MM.1S (cell line): Measurements from ENCODE around the gene FOXG1.

Experiments
- DNase-seq: peaks from one replicate; pipeline ENCODE4 v3.0.0-alpha.2; 2015
- H2AFZ ChIP-seq: fragments of 300-600 bp; sonication (generic); 2 replicates; pipeline ENCODE4 v1.6.0; 2016; ENCODE audit warnings: antibody characterized with exemption, low read length
- H3F3A ChIP-seq: fragments of 300-600 bp; sonication (generic); 2 replicates; pipeline ENCODE4 v1.6.1; 2016; ENCODE audit warnings: mild to moderate bottlenecking, antibody characterized with exemption, low read length, moderate library complexity, mixed read lengths; ENCODE audit not compliant: insufficient read depth
- H3K27ac ChIP-seq: fragments of 300-600 bp; sonication (generic); 2 replicates; pipeline ENCODE4 v1.5.1; 2016; ENCODE audit warnings: mild to moderate bottlenecking, low read length
- H3K27me3 ChIP-seq: fragments of 300-600 bp; sonication (generic); replicated peaks from 2 replicates; pipeline ENCODE4 v1.6.0; 2016; ENCODE audit warnings: low read length; ENCODE audit not compliant: insufficient read depth
- H3K36me3 ChIP-seq: fragments of 300-600 bp; sonication (generic); replicated peaks from 2 replicates; pipeline ENCODE4 v1.6.1; 2016; ENCODE audit warnings: mild to moderate bottlenecking, low read length, mixed read lengths; ENCODE audit not compliant: insufficient read depth
- H3K4me1 ChIP-seq: fragments of 300-600 bp; sonication (generic); 2 replicates; pipeline ENCODE4 v1.6.1; 2016; ENCODE audit warnings: low read length, mixed read lengths
- H3K4me2 ChIP-seq: fragments of 300-600 bp; sonication (generic); 2 replicates; pipeline ENCODE4 v1.6.0; 2016; ENCODE audit warnings: low read depth, low read length
- H3K4me3 ChIP-seq: fragments of 300-600 bp; sonication (generic); 2 replicates; pipeline ENCODE4 v1.5.1; 2016; ENCODE audit warnings: low read length, mixed read lengths
- H3K79me2 ChIP-seq: fragments of 300-600 bp; sonication (generic); 2 replicates; pipeline ENCODE4 v1.6.1; 2016; ENCODE audit warnings: mixed run types, low read length, mixed read lengths
- H3K9ac ChIP-seq: fragments of 300-600 bp; sonication (generic); 2 replicates; pipeline ENCODE4 v1.6.1; 2016; ENCODE audit warnings: low read length, mixed read lengths
- H3K9me2 ChIP-seq: fragments of 300-600 bp; sonication (generic); replicated peaks from 2 replicates; pipeline ENCODE4 v1.6.1; 2016; ENCODE audit warnings: mild to moderate bottlenecking, low read length, mixed read lengths; ENCODE audit not compliant: insufficient read depth
- H3K9me3 ChIP-seq: fragments of 300-600 bp; sonication (generic); replicated peaks from 2 replicates; pipeline ENCODE4 v1.6.1; 2016; ENCODE audit warnings: mild to moderate bottlenecking, low read length, mixed read lengths; ENCODE audit not compliant: insufficient read depth
- H4K20me1 ChIP-seq: fragments of 300-600 bp; sonication (generic); 2 replicates; pipeline ENCODE4 v1.6.1; 2016; ENCODE audit warnings: mild to moderate bottlenecking, low read length, moderate library complexity, mixed read lengths; ENCODE audit not compliant: insufficient read depth
- EZH2 ChIP-seq: fragments of 300-600 bp; sonication (generic); optimal IDR thresholded peaks from 2 replicates; pipeline ENCODE3; 2017; ENCODE audit warnings: low read depth, mild to moderate bottlenecking, antibody characterized with exemption, low read length, mixed read lengths
- EZH2phosphoT487 ChIP-seq: fragments of 300-600 bp; sonication (generic); IDR thresholded peaks from 2 replicates; pipeline ENCODE4 v1.6.1; 2018; ENCODE audit warnings: antibody characterized with exemption, low read length
- TF ChIP-seq, protein P1 (sequence below): fragments of 300-600 bp; sonication (generic); IDR thresholded peaks from 2 replicates; pipeline ENCODE4 v1.5.1; 2016; ENCODE audit warnings: antibody characterized with exemption, low read length, mixed read lengths

The FOXG1 gene

GRCh38 chr14:28770630-28771029 is 4.0 kb downstream of the FOXG1 start:
- TF ChIP-seq, protein P1, sequence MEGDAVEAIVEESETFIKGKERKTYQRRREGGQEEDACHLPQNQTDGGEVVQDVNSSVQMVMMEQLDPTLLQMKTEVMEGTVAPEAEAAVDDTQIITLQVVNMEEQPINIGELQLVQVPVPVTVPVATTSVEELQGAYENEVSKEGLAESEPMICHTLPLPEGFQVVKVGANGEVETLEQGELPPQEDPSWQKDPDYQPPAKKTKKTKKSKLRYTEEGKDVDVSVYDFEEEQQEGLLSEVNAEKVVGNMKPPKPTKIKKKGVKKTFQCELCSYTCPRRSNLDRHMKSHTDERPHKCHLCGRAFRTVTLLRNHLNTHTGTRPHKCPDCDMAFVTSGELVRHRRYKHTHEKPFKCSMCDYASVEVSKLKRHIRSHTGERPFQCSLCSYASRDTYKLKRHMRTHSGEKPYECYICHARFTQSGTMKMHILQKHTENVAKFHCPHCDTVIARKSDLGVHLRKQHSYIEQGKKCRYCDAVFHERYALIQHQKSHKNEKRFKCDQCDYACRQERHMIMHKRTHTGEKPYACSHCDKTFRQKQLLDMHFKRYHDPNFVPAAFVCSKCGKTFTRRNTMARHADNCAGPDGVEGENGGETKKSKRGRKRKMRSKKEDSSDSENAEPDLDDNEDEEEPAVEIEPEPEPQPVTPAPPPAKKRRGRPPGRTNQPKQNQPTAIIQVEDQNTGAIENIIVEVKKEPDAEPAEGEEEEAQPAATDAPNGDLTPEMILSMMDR, result no peak
- TF ChIP-seq EZH2phosphoT487 (no peak), EZH2 (no peak)
- H3K9me2 ChIP-seq, result no peaks in the 10 kb centered on the region
- no peaks in the 10 kb centered on the region for H4K20me1 ChIP-seq
- no peak overlapping the region for H3K9ac ChIP-seq
- no peaks in the 10 kb centered on the region for H3K36me3 ChIP-seq
- no peak for DNase-seq
- no peaks in the 10 kb centered on the region for H3F3A ChIP-seq
- no peak overlapping the region for H3K27ac ChIP-seq
- no peak overlapping the region for H3K4me2 ChIP-seq
- no peak overlapping the region for H3K4me3 ChIP-seq
- H3K79me2 ChIP-seq, result no peaks in the 10 kb centered on the region
- no peaks in the 10 kb centered on the region for H3K9me3 ChIP-seq
- no peaks in the 10 kb centered on the region for H3K4me1 ChIP-seq
- no peaks in the 10 kb centered on the region for H3K27me3 ChIP-seq
- no peak overlapping the region for H2AFZ ChIP-seq

- no peaks in the 10 kb centered on the region for H4K20me1 ChIP-seq
- H3K36me3 ChIP-seq, result no peaks in the 10 kb centered on the region
- H3K4me3 ChIP-seq, result no peak overlapping the region
- no peaks in the 10 kb centered on the region for H3F3A ChIP-seq
- no peak for DNase-seq
- H3K27me3 ChIP-seq, result no peaks in the 10 kb centered on the region
- no peaks in the 10 kb centered on the region for H3K9me2 ChIP-seq
- H3K9me3 ChIP-seq, result no peaks in the 10 kb centered on the region
- no peak overlapping the region for H2AFZ ChIP-seq
- no peak for TF ChIP-seq EZH2
- TF ChIP-seq EZH2phosphoT487, result no peak
- TF ChIP-seq, protein P1, result no peak
- H3K27ac ChIP-seq, result no peak overlapping the region
- H3K4me1 ChIP-seq, result no peaks in the 10 kb centered on the region
- no peak overlapping the region for H3K4me2 ChIP-seq
- H3K9ac ChIP-seq, result no peak overlapping the region
- H3K79me2 ChIP-seq, result no peaks in the 10 kb centered on the region
Observed at GRCh38 chr14:28771168-28771567, 4.6 kb downstream of the FOXG1 start.

GRCh38 chr14:28772613-28773012 is 6.0 kb downstream of the FOXG1 start:
- H2AFZ ChIP-seq, result no peak overlapping the region
- no peaks in the 10 kb centered on the region for H3K4me1 ChIP-seq
- H3K4me2 ChIP-seq, result no peak overlapping the region
- DNase-seq, result no peak
- no peaks in the 10 kb centered on the region for H3K9me3 ChIP-seq
- no peak overlapping the region for H3K9ac ChIP-seq
- no peaks in the 10 kb centered on the region for H3F3A ChIP-seq
- H3K9me2 ChIP-seq, result no peaks in the 10 kb centered on the region
- H3K27ac ChIP-seq, result no peak overlapping the region
- no peak for TF ChIP-seq EZH2
- TF ChIP-seq, protein P1, result no peak
- no peak for TF ChIP-seq EZH2phosphoT487
- no peaks in the 10 kb centered on the region for H3K79me2 ChIP-seq
- no peak overlapping the region for H3K4me3 ChIP-seq
- no peaks in the 10 kb centered on the region for H3K27me3 ChIP-seq
- no peaks in the 10 kb centered on the region for H4K20me1 ChIP-seq
- no peaks in the 10 kb centered on the region for H3K36me3 ChIP-seq
